ENCODE data around the gene JHY.

GRCh38 chr11:122963961-122964360 is 81.4 kb downstream of the JHY start:
- TF ChIP-seq CTCF (IDR thresholded peaks at IDR 0.05) (no peak), POLR2AphosphoS5 (IDR thresholded peaks at IDR 0.05) (no peak), POLR2A (IDR thresholded peaks at IDR 0.05) (no peak), EP300 (IDR thresholded peaks at IDR 0.05) (no peak)
